HepG2 (cell line): ENCODE data around the gene IL6ST. TPM values are rescaled to one million over a fixed set of nuclear protein-coding genes. Genes with fewer than 3 reads are reported as not detected.

Experiments
- ATAC-seq: fragments of 200-7000 bp; cut with Tn5 transposase; 3 replicates; pipeline ENCODE4 v1.9.1; 2020; ENCODE audit warnings: mild to moderate bottlenecking, moderate library complexity
- BruUV-seq: library from RNA; stranded (reverse); fragments of 400-500 nt; replicated peaks from 2 replicates; lab custom pipeline; 2021; lab: Mats Ljungman, UMichigan
- CTCF ChIA-PET: fragments of 300-600 bp; formaldehyde crosslinking; extraction: SDS; loops from one replicate; lab custom pipeline; 2021; ENCODE audit warnings: low total read pairs, inconsistent platforms, low intra/inter-chr PET ratio; lab: Yijun Ruan, JAX
- POLR2A ChIA-PET: fragments of 350-600 bp; sonication (Branson Sonifier 250); formaldehyde crosslinking; loops from one replicate; lab custom pipeline; 2020; ENCODE audit warnings: antibody characterized with exemption, inconsistent platforms; lab: Yijun Ruan, JAX
- DNase-seq: peaks from one replicate; pipeline ENCODE4 v3.0.0-alpha.2; 2015; ENCODE audit warnings: low spot score
- FAIRE-seq: peaks from 3 replicates; lab custom pipeline; 2011; peaks lifted over from hg19 to GRCh38; lab: Jason Lieb, UNC
- H2AFZ ChIP-seq: one replicate; pipeline ENCODE4 v1.6.1; 2011; ENCODE audit warnings: low read length, inconsistent platforms
- H3K27ac ChIP-seq: fragments of 300-600 bp; 3 replicates; pipeline ENCODE4 v1.8.0; 2011; ENCODE audit warnings: mixed run types, mild to moderate bottlenecking, mixed read lengths, low read length, inconsistent platforms; ENCODE audit not compliant: insufficient read depth; ENCODE audit errors: extremely low read length
- H3K27me3 ChIP-seq, 2 experiments: fragments of 200-600 bp in 1 of 2; 2 replicates in 1 of 2; 3 replicates in 1 of 2; pipeline versions ENCODE4 v1.6.0 to v1.8.0; 2011; ENCODE audit warnings: low read length in 2 of 2, mild to moderate bottlenecking in 2 of 2, moderate library complexity in 2 of 2, inconsistent platforms in 1 of 2; ENCODE audit not compliant: insufficient read depth in 2 of 2, control insufficient read depth in 1 of 2
- H3K36me3 ChIP-seq, 2 experiments: fragments of 200-600 bp in 1 of 2; replicated peaks in 1 of 2; 2 replicates in 1 of 2; 3 replicates in 1 of 2; pipeline versions ENCODE4 v1.5.1 to v1.8.0; 2011; ENCODE audit warnings: low read length in 2 of 2, inconsistent platforms in 1 of 2; ENCODE audit not compliant: insufficient read depth in 2 of 2, control insufficient read depth in 1 of 2
- H3K4me1 ChIP-seq: 2 replicates; pipeline ENCODE4 v1.5.1; 2012; ENCODE audit warnings: low read length, inconsistent platforms; ENCODE audit not compliant: insufficient read depth
- H3K4me2 ChIP-seq: 2 replicates; pipeline ENCODE4 v1.6.0; 2011; ENCODE audit warnings: low read depth, low read length, inconsistent platforms
- H3K4me3 ChIP-seq, 3 experiments: fragments of 200-600 bp in 1 of 3; sonication (generic), shearing (Covaris generic) in 1 of 3; replicated peaks in 1 of 3; 2 replicates each; pipeline ENCODE4 v1.5.1; 2011 to 2016; ENCODE audit warnings: low read length in 3 of 3, inconsistent platforms in 2 of 3, low read depth in 2 of 3, mild to moderate bottlenecking in 2 of 3, control low read depth in 1 of 3, mixed read lengths in 1 of 3; ENCODE audit not compliant: insufficient read depth in 1 of 3
- H3K79me2 ChIP-seq: one replicate; pipeline ENCODE4 v1.6.1; 2011; ENCODE audit warnings: low read length, inconsistent platforms; ENCODE audit not compliant: insufficient read depth
- H3K9ac ChIP-seq: 2 replicates; pipeline ENCODE4 v1.6.0; 2011; ENCODE audit warnings: mild to moderate bottlenecking, low read depth, low read length, inconsistent platforms; ENCODE audit not compliant: insufficient read depth
- H3K9me3 ChIP-seq: 2 replicates; pipeline ENCODE4 v1.5.1; 2012; ENCODE audit warnings: mild to moderate bottlenecking, low read length
- H4K20me1 ChIP-seq: 2 replicates; pipeline ENCODE4 v1.6.0; 2011; ENCODE audit warnings: inconsistent platforms, mild to moderate bottlenecking, low read length, moderate library complexity; ENCODE audit not compliant: insufficient read depth
- FOXP4 ChIP-seq: sonication (generic); formaldehyde crosslinking; IDR thresholded peaks from 2 replicates; pipeline ENCODE4 v1.4.0; 2020; ENCODE audit warnings: missing genetic modification reagents
- KDM5B ChIP-seq: sonication (generic); formaldehyde crosslinking; IDR thresholded peaks from 2 replicates; pipeline ENCODE4 v1.4.0; 2020; ENCODE audit warnings: missing genetic modification reagents, mild to moderate bottlenecking, borderline replicate concordance
- NFE2L2 ChIP-seq: fragments of 150-350 bp; IDR thresholded peaks from 2 replicates; pipeline ENCODE4 v1.6.1; 2014; ENCODE audit warnings: low read length
- PTBP1 ChIP-seq: fragments of 200-400 bp; formaldehyde crosslinking; IDR thresholded peaks from 2 replicates; pipeline ENCODE4 v1.6.1; 2018; ENCODE audit warnings: low read length, low read depth; ENCODE audit not compliant: poor library complexity, severe bottlenecking
- RAD51 ChIP-seq: fragments of 450-650 bp; IDR thresholded peaks from 2 replicates; pipeline ENCODE4 v1.6.1; 2016; ENCODE audit warnings: borderline replicate concordance
- RARG ChIP-seq: sonication (generic); formaldehyde crosslinking; IDR thresholded peaks from 2 replicates; pipeline ENCODE4 v1.4.0; 2020; ENCODE audit warnings: low read depth, mild to moderate bottlenecking, missing genetic modification reagents
- TFDP1 ChIP-seq: IDR thresholded peaks from 2 replicates; pipeline ENCODE4 v1.6.1; 2016; ENCODE audit warnings: missing compliant biosample characterization, missing genetic modification reagents, borderline replicate concordance
- USF2 ChIP-seq, 2 experiments: sonication (generic) in 1 of 2; formaldehyde crosslinking in 1 of 2; IDR thresholded peaks; 2 replicates each; pipeline versions ENCODE4 v1.5.1 to v1.6.1; 2011 to 2020; ENCODE audit warnings: borderline replicate concordance in 1 of 2, low read depth in 1 of 2, low read length in 1 of 2, mild to moderate bottlenecking in 1 of 2, missing genetic modification reagents in 1 of 2, moderate library complexity in 1 of 2
- ZBTB21 ChIP-seq: sonication (generic); formaldehyde crosslinking; IDR thresholded peaks from 2 replicates; pipeline ENCODE4 v1.4.0; 2020; ENCODE audit warnings: missing genetic modification reagents
- ZKSCAN5 ChIP-seq: sonication (generic); formaldehyde crosslinking; IDR thresholded peaks from 2 replicates; pipeline ENCODE4 v1.5.1; 2020; ENCODE audit warnings: mild to moderate bottlenecking, missing genetic modification reagents
- ZNF10 ChIP-seq: sonication (generic); formaldehyde crosslinking; IDR thresholded peaks from 2 replicates; pipeline ENCODE4 v1.4.0; 2020; ENCODE audit warnings: mild to moderate bottlenecking, low read depth, missing genetic modification reagents, borderline replicate concordance
- ZNF275 ChIP-seq: sonication (generic); formaldehyde crosslinking; IDR thresholded peaks from 2 replicates; pipeline ENCODE4 v1.8.0; 2022; ENCODE audit warnings: missing genetic modification reagents, mild to moderate bottlenecking, inconsistent platforms, borderline replicate concordance
- ZNF281 ChIP-seq: sonication (generic); formaldehyde crosslinking; IDR thresholded peaks from 2 replicates; pipeline ENCODE4 v1.4.0; 2020; ENCODE audit warnings: missing genetic modification reagents, borderline replicate concordance
- ZNF773 ChIP-seq: sonication (generic); formaldehyde crosslinking; IDR thresholded peaks from 2 replicates; pipeline ENCODE4 v1.4.0; 2020; ENCODE audit warnings: missing genetic modification reagents, borderline replicate concordance
- WGBS: methylation state at CpG from one replicate; pipeline ENCODE4 v1.1.6; 2017; ENCODE audit warnings: low lambda C conversion rate; 5-methylcytosine and 5-hydroxymethylcytosine counted together
- in situ Hi-C: cut with HindIII; loops from 2 replicates; pipeline ENCODE4 v1.10.0; 2017; ENCODE audit warnings: low pct_unique_long_range_greater_than_20kb; ENCODE audit not compliant: extremely low pct_ligation_motif_present
- intact Hi-C: fragments of 100-400 bp; cut with micrococcal nuclease; formaldehyde crosslinking; loops from one replicate; pipeline ENCODE4 v1.10.0; 2022; ENCODE audit not compliant: unreplicated experiment
- polyA plus RNA-seq, 8 experiments: library from polyadenylated mRNA; depleted of rRNA in 3 of 8; stranded (reverse) in 7 of 8; unstranded in 1 of 8; fragments of >200 nt; fragmentation: Illumina TruSeq in 4 of 8; extraction: Trizol in 4 of 8; gene quantifications; 2 replicates each; pipeline versions ENCODE4 v1.2.1 to v1.2.3, GENCODE V29; 2011 to 2016; ENCODE audit warnings: low read depth in 4 of 8, missing spikeins in 1 of 8, mixed read lengths in 1 of 8; ENCODE audit not compliant: insufficient read depth in 1 of 8
- total RNA-seq, 5 experiments: library from RNA; depleted of rRNA; stranded (reverse); fragments of >200 nt; fragmentation: Illumina TruSeq; extraction: Trizol; gene quantifications; 2 replicates each; pipeline ENCODE4 v1.2.3, GENCODE V29; 2016; ENCODE audit warnings: low read depth in 1 of 5

The IL6ST gene
- total and polyA plus RNA-seq, 2 of the 13 experiments (the other 11 are each of a cell fraction or from before 2014, with no cell fraction given): 66.6 to 166 TPM

- no peaks in the 10 kb centered on the region for H3K36me3 ChIP-seq
- no peaks in the 10 kb centered on the region for H3K9me3 ChIP-seq
- no peak for ATAC-seq
- no peaks in the 10 kb centered on the region for H4K20me1 ChIP-seq
- POLR2A ChIA-PET: no interaction called here
- H3K4me1 ChIP-seq: peaks cover 56% of the 10 kb centered on the region
- WGBS: 81% methylated on average over 9 of the region's 9 CpGs
- no peak for FAIRE-seq
- H3K27ac ChIP-seq: no peak overlapping the region
- no peak overlapping the region for H3K9ac ChIP-seq
- DNase-seq: no peak
- H3K79me2 ChIP-seq: no peaks in the 10 kb centered on the region
- CTCF ChIA-PET: no interaction called here
- BruUV-seq: no TSS peak
- H2AFZ ChIP-seq: no peak overlapping the region
- no peak overlapping the region for H3K4me3 ChIP-seq
- intact Hi-C loops (no loop called here), in situ Hi-C loops (no loop called here)
- no peaks in the 10 kb centered on the region for H3K27me3 ChIP-seq
- H3K4me2 ChIP-seq: no peak overlapping the region
- TF ChIP-seq PTBP1 (no peak), ZBTB21 (CRISPR knock-in tag) (no peak), RARG (CRISPR knock-in tag) (no peak), ZKSCAN5 (no peak), USF2 (IDR thresholded peaks at IDR 0.05; ENCODE audit: low read depth, low read length) (no peak), USF2 (CRISPR knock-in tag; IDR thresholded peaks at IDR 0.05; ENCODE audit: borderline replicate concordance) (no peak), FOXP4 (CRISPR knock-in tag) (no peak), ZNF10 (CRISPR knock-in tag) (no peak), KDM5B (CRISPR knock-in tag) (no peak), ZNF773 (no peak), TFDP1 (CRISPR knock-in tag) (no peak), NFE2L2 (no peak), ZNF275 (CRISPR knock-in tag) (no peak), ZNF281 (CRISPR knock-in tag) (no peak), RAD51 (no peak)
Observed at GRCh38 chr5:55923865-55924500, 70.8 kb downstream of the IL6ST start.
